Ramos (cell line): ENCODE results near the gene GREB1.

Experiments
- in situ Hi-C: fragments of 300-500 bp; cut with MboI; formaldehyde crosslinking; loops from one replicate; pipeline ENCODE4 v1.14.3; 2022; ENCODE audit warnings: low sequenced_read_pairs; ENCODE audit not compliant: unreplicated experiment

GREB1 gene

DNA sequence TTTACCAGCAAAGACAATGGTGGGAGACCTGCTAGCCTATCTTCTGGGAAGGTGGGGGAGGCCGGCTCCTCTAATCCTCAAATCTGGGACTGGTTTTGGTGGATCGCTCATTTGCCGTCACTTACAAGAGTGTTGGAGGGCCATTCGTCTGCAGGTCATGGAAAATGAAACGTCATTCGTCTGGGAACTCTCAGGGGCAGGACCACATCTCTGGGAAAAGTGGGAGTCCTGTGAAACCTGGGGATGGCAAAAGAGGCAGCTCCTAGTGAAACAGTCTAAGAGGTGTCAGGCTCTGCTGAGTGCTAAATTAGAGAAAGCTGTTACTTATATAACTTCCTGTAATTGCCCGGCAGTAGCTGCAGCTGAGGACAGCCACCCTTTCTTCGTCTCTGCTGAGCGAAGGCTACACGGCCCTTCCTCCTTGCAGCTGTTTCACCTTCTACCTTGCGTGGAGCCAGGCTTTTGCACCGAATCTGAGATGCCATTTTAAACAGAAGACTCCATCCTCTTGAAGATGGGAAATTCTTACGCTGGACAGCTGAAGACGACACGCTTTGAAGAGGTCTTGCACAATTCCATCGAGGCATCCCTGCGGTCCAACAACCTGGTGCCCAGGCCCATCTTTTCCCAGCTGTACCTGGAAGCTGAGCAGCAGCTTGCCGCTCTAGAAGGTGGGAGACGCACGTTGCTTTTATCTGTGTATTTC, 22.4 kb downstream of the GREB1 start:
- in situ Hi-C loops = no loop called here

DNA sequence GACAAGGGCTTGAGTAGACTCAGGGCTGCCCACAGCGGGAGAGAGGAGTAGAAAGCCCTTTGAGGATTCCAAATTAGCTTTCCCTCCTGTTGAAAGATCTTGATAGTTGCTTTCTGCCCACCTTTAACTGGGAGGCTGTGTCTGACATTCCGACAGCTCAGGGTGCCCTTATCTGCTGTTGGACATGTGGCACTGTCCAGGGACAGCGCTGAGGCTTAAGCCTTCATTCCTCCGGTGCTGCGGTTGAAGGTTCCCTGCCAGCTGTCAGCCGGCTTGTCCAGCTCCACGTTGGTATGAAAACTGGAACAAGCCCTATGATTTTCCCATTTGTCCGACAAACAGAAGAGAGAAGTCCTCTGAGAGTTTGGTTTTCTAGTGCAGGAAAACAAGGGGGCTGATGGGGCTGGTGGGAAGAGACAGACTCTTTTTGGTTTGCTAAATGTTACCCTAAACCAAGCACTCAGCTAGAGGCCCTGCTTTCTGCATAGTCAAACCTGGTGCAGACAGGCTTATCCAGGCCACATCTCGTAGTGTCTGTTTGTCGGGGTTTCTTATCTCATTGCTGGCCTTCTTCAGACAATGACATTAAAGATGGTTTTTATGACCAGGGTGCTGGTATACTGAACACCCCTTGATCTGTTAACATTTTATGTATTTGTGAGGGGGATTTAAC, 24.5 kb downstream of the GREB1 start:
- in situ Hi-C loops = no loop called here

DNA sequence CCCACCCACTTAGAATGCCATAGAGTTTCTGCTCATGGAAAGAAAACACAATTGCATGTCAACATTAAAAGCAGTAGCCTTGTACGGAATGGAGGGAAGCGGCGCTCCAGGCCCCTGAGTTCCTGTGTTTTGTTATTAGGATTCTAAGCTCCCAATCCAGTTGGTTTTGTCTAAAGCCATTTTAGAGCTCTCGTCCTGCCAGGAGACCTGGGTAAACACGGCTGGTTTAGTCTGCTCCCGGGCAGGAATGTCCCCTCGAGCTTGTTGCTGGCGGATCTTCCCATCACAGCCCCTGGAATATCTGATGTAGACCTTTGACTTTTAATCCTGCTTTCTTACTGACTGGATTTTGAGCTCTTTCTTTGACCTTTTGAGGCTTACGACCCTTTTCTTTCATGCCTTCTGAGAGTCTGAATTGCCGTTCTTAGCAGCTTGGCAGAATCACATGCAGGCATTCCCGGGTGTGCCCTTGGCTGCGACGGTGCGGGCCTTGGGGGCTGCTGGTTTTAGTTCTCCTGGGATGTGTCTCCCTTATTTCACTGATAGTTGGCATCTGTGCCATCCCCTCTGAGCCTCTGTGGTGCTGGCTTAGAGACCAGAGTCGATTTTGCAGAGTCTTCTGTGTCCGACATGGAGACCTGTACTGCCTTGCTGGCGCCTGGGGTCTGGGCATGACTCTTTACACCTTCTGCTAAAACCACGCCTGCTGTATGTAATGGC, 25.4 kb downstream of the GREB1 start:
- in situ Hi-C loops = no loop called here

DNA sequence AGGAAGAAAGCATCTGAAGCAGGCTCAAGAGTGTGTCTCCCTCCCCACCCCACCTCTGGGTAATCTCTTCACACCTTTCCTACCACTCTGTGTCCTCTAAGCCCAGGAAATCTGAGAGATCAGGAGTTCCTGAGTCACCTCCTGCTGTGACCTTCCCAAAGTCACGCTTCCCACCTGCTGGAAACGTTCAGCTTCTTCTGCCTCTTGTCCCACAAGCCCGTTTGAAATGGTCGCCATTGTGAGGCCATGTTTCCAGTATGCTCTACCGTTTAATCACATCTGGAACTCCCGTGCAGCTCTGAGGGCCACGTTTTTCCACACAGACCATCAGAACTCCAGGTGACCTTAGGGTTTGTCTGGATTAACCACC, 25.9 kb downstream of the GREB1 start:
- in situ Hi-C loops = no loop called here

DNA sequence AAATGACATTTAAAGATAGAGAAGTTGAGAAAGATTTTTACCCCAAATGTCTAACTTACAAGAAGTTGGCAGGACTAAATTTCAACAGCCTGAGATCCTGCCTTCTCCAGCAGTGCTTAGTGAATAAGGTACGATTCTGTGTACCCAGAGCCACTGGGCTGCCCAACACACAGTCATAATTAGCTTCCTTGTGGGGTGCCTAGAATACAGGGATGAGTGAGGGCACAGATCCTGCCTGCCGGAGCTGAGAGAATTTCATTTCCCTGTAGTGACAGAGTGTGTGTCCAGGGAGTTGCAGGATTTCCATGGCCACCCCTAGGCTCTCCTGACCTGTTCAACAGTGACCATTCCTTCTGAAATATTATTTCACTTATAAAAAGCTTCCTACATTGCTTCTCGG, 27.0 kb downstream of the GREB1 start:
- in situ Hi-C loops = no loop called here

DNA sequence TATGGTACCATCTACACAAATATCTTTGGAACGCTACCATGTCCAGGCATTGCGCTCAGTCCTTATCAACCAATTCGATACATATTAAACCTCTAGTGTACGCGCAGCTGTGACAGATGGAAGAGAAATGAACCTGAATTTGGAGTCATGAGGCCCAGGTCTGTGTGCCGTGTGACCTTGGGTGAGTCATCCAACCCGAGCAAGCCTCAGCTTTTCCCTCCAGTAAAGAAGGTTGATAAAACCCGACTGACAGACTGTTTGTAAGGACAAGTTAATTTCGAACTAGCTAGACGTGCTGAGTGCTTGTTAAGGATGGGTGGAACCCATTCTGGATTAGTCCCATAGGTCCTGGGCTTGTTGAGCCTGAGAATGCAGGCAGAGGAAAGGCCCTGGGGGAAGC, 28.2 kb downstream of the GREB1 start:
- in situ Hi-C loops = no loop called here

DNA sequence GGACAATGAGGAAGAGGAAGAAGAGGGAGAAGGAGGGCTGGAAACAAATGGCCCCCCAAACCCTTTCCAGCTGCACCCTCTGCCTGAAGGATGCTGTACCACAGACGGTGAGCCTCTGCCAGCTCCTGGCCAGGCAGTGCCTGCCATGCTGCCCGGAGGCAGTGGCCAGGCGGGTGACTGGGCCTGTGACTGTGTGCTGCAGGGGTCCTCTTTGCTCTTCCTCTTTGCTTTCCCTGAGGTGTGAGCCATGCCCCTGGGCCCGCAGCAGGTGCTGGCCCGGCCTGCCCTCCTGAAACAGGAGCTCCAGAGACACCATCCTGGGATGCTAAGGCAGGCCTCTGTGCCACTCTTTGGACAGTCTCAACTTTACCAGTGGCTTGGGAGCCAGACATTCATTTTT, 28.6 kb downstream of the GREB1 start:
- in situ Hi-C loops = no loop called here

DNA sequence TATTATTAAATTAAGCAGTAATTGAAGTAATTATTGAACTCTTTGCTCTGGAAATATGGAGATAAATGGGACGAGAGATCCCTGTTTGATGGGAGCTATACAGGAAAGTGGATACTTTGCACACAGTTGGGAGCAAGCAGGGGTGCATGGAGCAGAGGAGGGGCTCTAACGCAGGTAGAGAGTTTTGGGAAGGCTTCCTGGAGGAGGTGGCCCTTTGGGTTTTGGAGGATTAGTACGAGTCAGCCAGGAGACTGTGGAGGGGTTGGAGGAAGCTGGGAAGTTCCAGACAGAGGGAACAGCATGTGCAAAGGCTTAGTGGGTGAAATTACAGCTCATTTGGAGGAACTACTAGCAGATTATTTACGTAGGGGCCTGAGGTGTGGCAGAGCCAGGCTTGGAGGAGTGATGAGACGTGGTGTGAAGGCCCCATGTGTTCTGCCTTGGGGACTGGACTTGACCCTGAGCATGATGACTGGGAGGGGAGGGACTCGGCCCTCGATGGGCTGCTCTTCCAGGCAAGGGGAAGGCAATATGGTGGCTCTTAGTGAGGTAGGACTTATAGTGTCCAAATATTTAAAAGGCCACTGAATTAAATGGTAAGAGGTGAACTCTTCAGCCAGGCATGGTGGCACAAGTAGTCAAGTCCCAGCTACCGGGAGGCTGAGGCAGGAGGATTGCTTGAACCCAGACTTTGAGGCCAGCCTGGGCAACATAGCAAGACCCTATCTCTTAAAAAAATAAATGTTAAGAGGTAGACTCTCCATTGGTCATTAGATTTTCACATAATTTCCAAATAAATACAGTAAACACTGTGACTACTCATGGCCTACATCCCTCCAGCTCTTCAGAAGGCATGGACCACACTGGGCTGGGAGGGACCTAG, 30.2 kb downstream of the GREB1 start:
- in situ Hi-C loops = no loop called here

DNA sequence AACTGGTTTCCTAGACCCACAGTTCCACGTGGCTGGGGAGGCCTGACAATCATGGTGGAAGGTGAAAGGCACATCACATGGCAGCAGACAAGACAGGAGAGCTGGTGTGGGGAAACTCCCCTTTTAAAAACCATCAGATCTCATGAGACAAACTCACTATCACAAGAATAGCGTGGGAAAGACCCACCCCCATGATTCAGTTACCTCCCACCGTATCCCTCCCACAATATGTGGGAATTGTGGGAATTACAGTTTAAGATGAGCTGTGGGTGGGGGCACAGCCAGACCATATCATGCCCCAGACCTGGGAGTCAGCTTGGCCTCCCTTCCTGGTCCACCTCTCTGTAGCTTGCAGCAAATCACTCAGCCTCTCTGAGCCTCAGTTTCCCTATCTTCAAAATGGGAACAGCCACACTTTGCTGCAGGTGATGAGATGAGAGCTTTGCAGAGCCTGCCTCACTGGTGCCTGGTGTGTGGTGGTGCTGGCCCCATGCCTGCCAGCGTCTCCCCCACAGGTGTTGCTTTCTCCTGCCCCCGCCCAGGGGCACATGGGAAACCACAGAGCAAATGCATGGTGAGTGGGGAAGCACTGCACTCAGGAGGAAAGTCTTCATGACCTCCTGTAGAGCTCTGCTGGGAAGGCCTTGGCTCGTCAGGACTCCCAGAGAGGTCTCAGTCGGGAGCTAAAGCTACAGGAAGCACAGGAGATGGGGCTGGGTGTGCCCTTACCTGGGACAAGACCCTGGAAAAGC, 31.1 kb downstream of the GREB1 start:
- in situ Hi-C loops = no loop called here

DNA sequence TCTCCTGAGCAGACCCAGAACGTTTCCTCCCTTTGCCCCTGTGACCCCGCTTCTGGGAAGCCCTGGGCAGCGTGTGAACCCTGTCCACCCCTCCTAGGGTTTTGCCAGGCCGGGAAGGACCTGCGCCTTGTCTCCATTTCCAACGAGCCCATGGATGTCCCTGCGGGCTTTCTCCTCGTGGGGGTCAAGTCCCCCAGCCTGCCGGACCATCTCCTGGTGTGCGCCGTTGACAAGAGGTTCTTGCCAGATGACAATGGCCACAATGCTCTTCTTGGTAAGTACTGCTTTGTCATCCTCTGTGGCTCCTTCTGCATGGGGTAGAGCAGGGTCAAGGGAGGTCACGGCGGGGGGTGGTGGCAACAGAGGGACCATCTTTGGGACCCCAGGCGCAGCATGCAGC, 32.5 kb downstream of the GREB1 start:
- in situ Hi-C loops = no loop called here

DNA sequence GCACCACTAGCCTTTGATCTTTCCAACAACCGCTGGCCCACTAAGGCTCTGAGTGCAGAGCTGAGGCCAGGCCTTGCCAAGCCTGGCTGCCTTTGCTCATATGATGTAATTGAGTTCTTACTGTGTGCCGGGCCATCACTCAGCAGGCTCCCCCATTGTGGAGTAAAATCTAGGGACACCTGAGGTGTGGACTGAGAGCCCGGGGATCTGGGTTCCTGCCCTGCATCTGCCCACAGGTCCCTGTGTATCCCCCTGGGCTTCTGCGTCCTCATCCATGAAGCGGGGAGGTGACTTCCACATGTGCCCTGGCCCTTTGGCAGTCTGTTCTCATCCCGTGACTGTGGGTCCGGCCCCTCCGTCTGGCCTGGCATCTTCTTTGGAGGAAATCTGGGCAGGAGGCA, 33.8 kb downstream of the GREB1 start:
- in situ Hi-C loops = no loop called here

DNA sequence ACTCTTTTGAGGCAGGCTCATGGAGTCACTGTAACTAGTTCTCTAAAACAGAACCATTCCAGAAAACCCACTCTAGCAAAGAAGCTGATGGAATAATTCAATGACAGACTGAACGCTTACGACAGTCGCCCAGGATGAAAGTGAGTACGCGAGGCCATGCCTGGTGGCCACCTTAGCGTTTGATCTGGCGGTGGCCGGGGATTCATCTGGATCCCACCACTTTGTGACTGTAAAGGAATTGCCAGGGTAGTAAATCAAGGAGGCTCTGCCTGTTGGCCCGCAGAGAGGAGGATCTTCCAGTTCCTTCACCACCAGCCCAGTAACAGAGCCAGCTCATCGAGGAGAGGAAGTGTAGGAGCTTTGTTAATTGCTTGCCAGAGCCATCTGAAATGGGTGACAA, 34.6 kb downstream of the GREB1 start:
- in situ Hi-C loops = no loop called here

DNA sequence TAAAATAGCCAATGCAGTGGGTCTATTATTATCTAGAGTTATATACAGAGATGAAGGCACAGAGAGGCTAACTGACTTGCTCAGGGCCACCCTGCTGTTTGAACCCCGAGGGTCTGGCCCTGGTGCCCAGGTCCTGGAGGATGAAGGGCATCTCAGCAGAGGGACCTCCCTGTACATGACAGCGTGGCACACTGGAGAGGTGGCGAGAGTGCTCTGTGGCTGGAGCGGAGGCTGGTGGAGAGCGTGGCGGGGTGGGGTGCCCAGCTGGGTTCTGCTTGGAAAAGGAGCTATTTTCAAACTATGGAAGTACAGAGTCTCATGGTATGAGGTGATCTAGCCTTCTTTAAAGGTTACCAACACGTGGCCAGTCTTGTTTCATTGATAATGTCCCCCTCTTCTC, 35.8 kb downstream of the GREB1 start:
- in situ Hi-C loops = no loop called here

DNA sequence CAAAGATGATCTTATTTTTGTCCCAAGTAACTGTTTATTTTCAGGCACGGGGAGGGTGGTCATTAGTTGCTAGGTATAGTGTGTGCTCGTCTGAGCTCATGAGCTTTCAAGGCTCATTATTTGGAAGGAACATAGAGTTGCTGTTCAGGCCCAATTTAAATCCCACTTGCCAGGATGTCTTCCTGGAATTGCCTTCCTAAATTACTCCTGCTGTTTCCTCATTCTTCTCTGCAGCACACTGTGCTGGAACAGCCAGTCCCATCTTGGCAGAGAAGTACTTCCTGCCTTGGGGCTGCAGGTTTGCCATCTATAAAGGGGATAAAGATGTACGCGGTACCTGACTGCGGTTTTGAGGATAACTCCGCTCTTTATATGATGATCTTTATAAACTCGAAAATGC, 37.3 kb downstream of the GREB1 start:
- in situ Hi-C loops = no loop called here

DNA sequence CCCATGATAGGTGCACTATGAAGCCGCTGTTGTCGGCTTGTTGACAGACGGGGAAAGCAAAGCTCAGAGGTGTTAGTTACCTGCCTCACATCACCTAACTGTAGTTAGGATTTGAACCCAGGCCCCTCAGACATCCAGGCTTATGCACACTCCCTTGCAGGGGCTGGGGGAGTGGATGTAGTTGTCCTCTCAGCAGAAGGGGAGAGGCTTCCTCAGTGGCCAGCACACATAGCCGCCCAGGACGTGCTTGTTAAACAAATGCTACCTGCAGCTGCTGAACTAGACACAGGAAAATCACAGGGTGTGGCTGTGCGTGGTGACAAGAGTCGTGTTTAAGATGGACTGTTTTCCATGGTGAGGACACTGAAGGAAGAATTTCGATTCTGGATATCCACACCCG, 39.2 kb downstream of the GREB1 start:
- in situ Hi-C loops = no loop called here

DNA sequence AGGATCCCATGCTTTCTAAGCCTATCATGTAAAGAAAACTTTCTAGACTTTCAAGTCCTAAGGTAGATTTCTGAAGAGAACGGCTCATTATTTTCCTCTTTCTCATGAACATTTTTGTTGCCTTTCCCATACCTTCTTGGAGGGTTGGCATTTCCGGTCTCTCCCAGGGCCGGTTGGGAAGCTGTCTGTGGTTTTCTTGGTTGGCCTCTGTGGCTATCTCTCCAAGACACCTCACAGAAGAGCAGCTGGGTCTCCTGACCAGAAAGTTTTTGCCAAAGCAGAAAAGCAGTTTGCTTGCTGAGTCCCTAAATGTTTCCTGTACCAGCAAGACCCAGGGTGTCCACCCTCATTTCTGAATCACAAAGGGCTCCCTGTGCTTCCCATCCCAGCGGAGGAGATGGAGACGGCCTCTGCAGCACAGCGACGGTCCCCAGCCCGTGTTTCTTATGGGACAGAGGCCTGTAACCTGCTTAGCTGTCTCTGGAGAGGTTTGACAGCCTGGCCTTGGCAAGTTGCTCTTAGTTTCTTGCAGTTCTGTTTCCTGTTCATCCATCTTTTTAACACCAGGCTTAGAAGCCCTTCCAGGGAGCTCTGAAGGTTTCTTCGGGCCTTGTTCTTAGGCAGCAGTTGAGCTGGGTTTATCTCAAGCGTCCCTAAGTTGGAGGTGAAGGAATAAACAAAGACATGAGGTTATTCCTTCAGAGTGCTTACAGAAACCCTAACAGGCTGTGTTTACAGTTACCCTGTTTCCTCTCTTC, 39.8 kb downstream of the GREB1 start:
- in situ Hi-C loops = no loop called here

DNA sequence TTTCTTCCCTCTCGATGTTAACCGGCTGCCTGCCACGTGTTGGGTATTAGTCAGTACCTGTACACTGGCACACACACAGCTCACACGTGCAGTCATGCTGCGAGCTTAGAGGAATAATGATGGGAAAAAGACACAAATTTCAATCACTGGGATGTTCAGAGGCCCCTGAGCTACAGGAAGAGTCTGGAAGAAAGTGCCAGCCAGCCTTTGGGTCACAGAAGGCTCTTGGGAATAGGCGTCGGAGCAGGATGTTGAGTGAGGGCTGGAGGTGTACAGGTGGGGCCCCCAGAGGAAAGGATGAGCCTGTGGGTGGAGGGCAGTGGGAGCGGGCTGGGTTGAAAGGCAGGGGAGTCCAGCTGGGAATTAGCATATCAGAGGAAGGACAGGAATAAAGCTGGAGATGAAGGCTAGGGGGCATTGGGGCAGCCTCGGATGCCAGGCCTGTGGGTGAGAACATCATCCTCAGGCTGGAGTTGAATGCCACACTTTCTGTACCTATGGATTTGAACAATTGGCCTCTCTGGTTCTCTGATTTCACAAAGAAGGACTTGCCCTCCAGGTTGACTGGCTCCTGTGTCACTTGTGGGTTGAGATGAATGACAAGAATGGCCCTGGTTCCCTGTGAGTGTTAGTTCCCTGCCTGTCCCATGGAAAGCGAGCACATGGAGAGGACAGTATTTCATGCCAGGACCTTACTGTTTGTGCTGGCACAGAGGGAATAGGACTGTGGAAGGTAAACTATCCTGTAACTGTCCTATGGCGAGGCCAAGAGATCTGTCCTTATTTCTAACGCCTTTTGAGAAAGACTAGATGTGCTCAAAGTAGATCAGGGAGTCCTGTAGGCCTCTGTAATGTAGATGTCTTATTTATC, 40.6 kb downstream of the GREB1 start:
- in situ Hi-C loops = loop anchor here (25.0 kb wide), 1 partner anchor 737 kb away; no protein-coding TSS in a partner anchor

DNA sequence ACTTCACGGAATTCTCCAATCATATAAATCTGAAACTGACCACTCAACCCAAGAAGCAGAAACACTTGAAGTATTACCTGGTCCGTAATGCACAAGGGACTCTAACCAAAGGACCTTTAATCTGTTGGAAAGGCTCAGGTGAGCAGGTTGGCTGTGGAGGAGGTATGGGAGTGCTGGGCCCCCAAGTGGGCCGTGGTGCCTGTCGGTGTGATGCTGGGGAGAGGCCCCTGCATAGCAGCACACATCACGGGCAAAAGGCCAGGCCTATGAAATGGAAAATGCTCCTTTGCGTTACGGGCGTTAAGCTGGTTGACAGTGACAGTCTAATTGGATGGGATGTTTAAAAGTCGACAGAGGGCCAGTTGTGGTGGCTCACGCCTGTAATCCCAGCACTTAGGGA, 42.6 kb downstream of the GREB1 start:
- in situ Hi-C loops = loop anchor here (25.0 kb wide), 1 partner anchor 739 kb away; no protein-coding TSS in a partner anchor
